Left lung (tissue), 10 donors: ENCODE data around the gene MIEF2. TPM values are rescaled to one million over a fixed set of nuclear protein-coding genes. Genes with fewer than 3 reads are reported as not detected.

ENCODE experiments used
- ATAC-seq: fragments of 200-7000 bp; cut with Tn5 transposase; one replicate; pipeline ENCODE4 v1.9.1; 2020; ENCODE audit warnings: moderate library complexity
- DNase-seq, 4 donors: peaks; one replicate each; pipeline ENCODE4 v3.0.0-alpha.2; 2013 to 2020
- H3K27ac ChIP-seq, 2 donors: fragments of 200-600 bp; sonication (generic) in 1 of 2; one replicate each; pipeline versions ENCODE4 v1.5.0 to v1.8.0; 2020 to 2021
- H3K27me3 ChIP-seq, 2 donors: fragments of 200-600 bp; sonication (generic) in 1 of 2; one replicate each; pipeline versions ENCODE4 v1.5.0 to v1.8.0; 2020 to 2021
- H3K36me3 ChIP-seq, 2 donors: fragments of 200-600 bp; sonication (generic) in 1 of 2; one replicate each; pipeline versions ENCODE4 v1.5.0 to v1.8.0; 2020 to 2021
- H3K4me1 ChIP-seq, 2 donors: fragments of 200-600 bp; one replicate each; pipeline ENCODE4 v1.8.0; 2021
- H3K4me3 ChIP-seq, 2 donors: fragments of 200-600 bp; sonication (generic) in 1 of 2; one replicate each; pipeline versions ENCODE4 v1.5.0 to v1.8.0; 2020 to 2021; ENCODE audit warnings: mild to moderate bottlenecking in 1 of 2
- H3K9me3 ChIP-seq, 2 donors: fragments of 200-600 bp; sonication (generic) in 1 of 2; one replicate each; pipeline versions ENCODE4 v1.5.0 to v1.8.0; 2020 to 2021
- CTCF ChIP-seq, 2 donors: fragments of 200-600 bp; sonication (generic) in 1 of 2; IDR thresholded peaks; one replicate each; pipeline versions ENCODE4 v1.5.0 to v1.8.0; 2021; ENCODE audit warnings: antibody characterized with exemption in 2 of 2
- intact Hi-C, 2 donors: fragments of 100-400 bp; cut with DNase I; formaldehyde crosslinking; loops; one replicate each; pipeline versions ENCODE4 v1.11.2 to v1.14.2; 2022
- polyA plus RNA-seq, 6 donors: library from polyadenylated mRNA; unstranded; fragments of 120-200 nt; gene quantifications; one replicate each; pipeline ENCODE4 v1.2.1, GENCODE V29; 2013; ENCODE audit not compliant: insufficient read length in 6 of 6
- total RNA-seq, 2 donors: library from RNA; stranded (reverse); fragmentation: NEBNext Ultra II Directional; extraction: Animal tissue kit (Norgen Biotek cat#: 25700); gene quantifications; one replicate each; pipeline ENCODE4 v1.2.1, GENCODE V29; 2021
- donor health status: DM: no; HTN: yes; CAD: no.
- donor health status: DM: no; HTN: no; CAD: no.

The MIEF2 gene
- total and polyA plus RNA-seq, 8 donors = 8.3 to 16.3 (median 11.1) TPM

DNA sequence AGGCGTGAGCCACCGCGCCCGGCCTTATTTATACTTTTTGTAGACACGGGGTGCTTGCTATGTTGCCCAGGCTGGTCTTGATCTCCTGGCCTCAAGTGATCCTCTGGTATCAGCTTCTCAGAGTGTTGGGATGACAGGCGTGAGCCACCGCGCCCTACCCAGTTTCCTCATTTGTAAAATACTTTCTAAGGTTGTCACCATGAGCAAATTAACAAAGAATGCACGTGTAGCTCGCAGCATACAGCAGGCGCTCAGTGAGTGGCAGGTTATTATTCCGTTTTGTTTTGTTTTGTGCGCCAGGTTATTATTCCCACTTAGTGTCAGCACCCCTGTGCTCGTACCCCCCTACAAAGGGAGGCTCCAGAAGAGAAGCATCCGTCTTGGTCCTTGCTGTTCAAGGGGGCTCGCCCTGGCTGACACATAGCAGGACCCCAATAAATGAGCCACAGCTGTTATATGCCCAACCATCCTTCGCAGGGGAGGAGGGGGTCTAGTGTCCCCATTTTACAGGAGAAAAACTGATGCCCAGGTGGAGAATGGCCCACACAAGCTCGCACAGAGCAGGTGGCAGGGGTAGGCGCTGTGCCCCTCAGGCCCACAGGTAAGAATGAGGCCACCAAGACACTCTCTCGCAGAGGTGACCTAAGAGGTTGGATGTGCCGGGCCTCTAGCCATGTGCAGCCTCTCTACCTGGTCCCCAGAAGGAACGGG is 686 bp upstream of the MIEF2 start:
- ATAC-seq = no peak
- TF ChIP-seq CTCF (IDR thresholded peaks at IDR 0.05) = no peak
- Histone ChIP-seq H3K9me3 (no peaks in the 10 kb centered on the region), H3K4me3 (peak overlapping the region; percentile 89 to 94), H3K27ac (peak overlapping the region; percentile 86 to 88), H3K4me1 (peaks cover 22 to 48% of the 10 kb centered on the region in 2 donors), H3K36me3 (peaks cover 0 to 42% of the 10 kb centered on the region in 2 donors), H3K27me3 (no peaks in the 10 kb centered on the region)
- intact Hi-C loops = no loop called here
- no peak for DNase-seq

GRCh38 chr17:18261146-18261515 is 669 bp downstream of the MIEF2 start:
- no peak for TF ChIP-seq CTCF (IDR thresholded peaks at IDR 0.05)
- H3K36me3 ChIP-seq = peaks cover 0 to 36% of the 10 kb centered on the region in 2 donors
- DNase-seq = peak in 3 of 4 donors; percentile 41 to 90 (median 88)

GRCh38 chr17:18261659-18262058 is 1.2 kb downstream of the MIEF2 start:
- H3K4me3 ChIP-seq = peak overlapping the region in 1 of 2 donors; percentile 94
- H3K27me3 ChIP-seq = no peaks in the 10 kb centered on the region
- H3K9me3 ChIP-seq = no peaks in the 10 kb centered on the region
- H3K36me3 ChIP-seq = peaks cover 0 to 30% of the 10 kb centered on the region in 2 donors
- no peak for ATAC-seq
- H3K4me1 ChIP-seq = peaks cover 19 to 45% of the 10 kb centered on the region in 2 donors
- no peak for TF ChIP-seq CTCF (IDR thresholded peaks at IDR 0.05)
- H3K27ac ChIP-seq = peak overlapping the region in 1 of 2 donors; percentile 88
- no peak for DNase-seq
- intact Hi-C loops = no loop called here

More at GRCh38 chr17:18261146-18261515, 669 bp downstream of the MIEF2 start:
- Histone ChIP-seq H3K4me1 (peaks cover 22 to 48% of the 10 kb centered on the region in 2 donors), H3K27me3 (no peaks in the 10 kb centered on the region), H3K4me3 (peak overlapping the region; percentile 89 to 94), H3K9me3 (no peaks in the 10 kb centered on the region), H3K27ac (peak overlapping the region; percentile 86 to 88)
- intact Hi-C loops = no loop called here
- peak; percentile 71 for ATAC-seq

GRCh38 chr17:18262111-18262510 is 1.6 kb downstream of the MIEF2 start:
- TF ChIP-seq CTCF (IDR thresholded peaks at IDR 0.05) = no peak
- no peaks in the 10 kb centered on the region for H3K27me3 ChIP-seq
- intact Hi-C loops = no loop called here
- H3K27ac ChIP-seq = peak overlapping the region in 1 of 2 donors; percentile 88
- no peaks in the 10 kb centered on the region for H3K9me3 ChIP-seq
- no peak overlapping the region for H3K4me3 ChIP-seq
- ATAC-seq = no peak
- no peak for DNase-seq
- H3K4me1 ChIP-seq = peaks cover 15 to 41% of the 10 kb centered on the region in 2 donors
- peaks cover 0 to 29% of the 10 kb centered on the region in 2 donors for H3K36me3 ChIP-seq

DNA sequence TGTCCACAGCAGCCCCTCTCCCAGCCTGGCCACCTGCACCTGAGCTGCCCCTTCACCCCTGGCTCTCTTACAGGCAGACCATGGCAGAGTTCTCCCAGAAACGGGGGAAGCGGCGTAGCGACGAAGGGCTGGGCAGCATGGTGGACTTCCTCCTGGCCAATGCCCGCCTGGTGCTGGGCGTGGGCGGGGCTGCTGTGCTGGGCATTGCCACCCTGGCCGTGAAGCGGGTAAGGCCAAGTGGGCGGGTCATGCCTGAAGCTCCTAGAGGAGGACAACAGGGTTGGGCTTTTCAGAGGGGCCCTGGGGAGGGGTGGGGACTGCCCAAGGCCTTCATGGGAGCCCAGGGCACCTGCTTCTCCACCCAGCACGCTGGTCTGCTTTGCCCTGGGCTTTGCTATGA is 2.2 kb downstream of the MIEF2 start:
- Histone ChIP-seq H3K27ac (peak overlapping the region in 1 of 2 donors; percentile 88), H3K4me1 (peaks cover 9 to 35% of the 10 kb centered on the region in 2 donors), H3K9me3 (no peaks in the 10 kb centered on the region), H3K27me3 (no peaks in the 10 kb centered on the region), H3K4me3 (no peak overlapping the region), H3K36me3 (peaks cover 0 to 29% of the 10 kb centered on the region in 2 donors)
- no peak for ATAC-seq
- peak in 1 of 4 donors; percentile 85 for DNase-seq
- intact Hi-C loops = no loop called here
- TF ChIP-seq CTCF (IDR thresholded peaks at IDR 0.05) = no peak
